Astrocyte of the spinal cord (primary cell): Measurements from ENCODE around the gene TJP2.

Experiments used
- DNase-seq: peaks from one replicate; pipeline ENCODE4 v3.0.0; 2011; ENCODE audit warnings: low read depth, low spot score
- H3K4me3 ChIP-seq: 2 replicates; pipeline ENCODE4 v1.5.1; 2011; ENCODE audit warnings: low read depth, mild to moderate bottlenecking, low read length, moderate library complexity
- CTCF ChIP-seq: IDR thresholded peaks from 2 replicates; pipeline ENCODE4 v1.5.1; 2012; ENCODE audit warnings: low read depth, mild to moderate bottlenecking, low read length, inconsistent platforms
- in situ Hi-C: cut with HindIII; loops from 2 replicates; pipeline ENCODE4 v1.10.0; 2017; ENCODE audit warnings: low sequenced_read_pairs

Gene TJP2

GRCh38 chr9:69145144-69145715, 28.8 kb upstream of the TJP2 start:
- no peak for DNase-seq
- in situ Hi-C loops: no loop called here

GRCh38 chr9:69147041-69147834, 26.8 kb upstream of the TJP2 start:
- H3K4me3 ChIP-seq: no peak overlapping the region
- no peak for DNase-seq
- TF ChIP-seq CTCF: no peak
- in situ Hi-C loops: no loop called here

More at GRCh38 chr9:69145144-69145715, 28.8 kb upstream of the TJP2 start:
- no peak for TF ChIP-seq CTCF
- H3K4me3 ChIP-seq: no peak overlapping the region

GRCh38 chr9:69149321-69149807, 24.7 kb upstream of the TJP2 start:
- TF ChIP-seq CTCF: peak; percentile 58
- in situ Hi-C loops: no loop called here
- no peak overlapping the region for H3K4me3 ChIP-seq
- peak; percentile 72 for DNase-seq

- H3K4me3 ChIP-seq: no peak overlapping the region
- TF ChIP-seq CTCF: no peak
- in situ Hi-C loops: no loop called here
- DNase-seq: no peak
These were observed 22.6 kb upstream of the TJP2 start for GRCh38 chr9:69151506-69151905.

GRCh38 chr9:69153707-69154521, 20.2 kb upstream of the TJP2 start:
- in situ Hi-C loops: no loop called here
- no peak overlapping the region for H3K4me3 ChIP-seq
- TF ChIP-seq CTCF: no peak
- DNase-seq: no peak

GRCh38 chr9:69155341-69156030, 18.6 kb upstream of the TJP2 start:
- H3K4me3 ChIP-seq: no peak overlapping the region
- no peak for DNase-seq
- in situ Hi-C loops: no loop called here
- no peak for TF ChIP-seq CTCF
